HEK293 (cell line): ENCODE measurements around the gene PTPRCAP.

Experiments used
- BCL6B ChIP-seq: fragments of 450-650 bp; formaldehyde crosslinking; IDR thresholded peaks from 2 replicates; pipeline ENCODE4 v1.5.1; 2017; ENCODE audit warnings: missing biosample characterization, missing genetic modification characterization
- CTCF ChIP-seq: fragments of 450-650 bp; formaldehyde crosslinking; IDR thresholded peaks from 2 replicates; pipeline ENCODE4 v1.5.1; 2016; ENCODE audit warnings: missing biosample characterization, missing genetic modification characterization
- HOXA7 ChIP-seq: sonication (generic); formaldehyde crosslinking; IDR thresholded peaks from 2 replicates; pipeline ENCODE4 v1.8.1; 2022; ENCODE audit warnings: missing genetic modification reagents, borderline replicate concordance
- ZNF571 ChIP-seq: fragments of 450-650 bp; formaldehyde crosslinking; IDR thresholded peaks from 2 replicates; pipeline ENCODE4 v1.5.0; 2017; ENCODE audit warnings: missing biosample characterization, missing genetic modification characterization
- ZNF623 ChIP-seq: fragments of 450-650 bp; formaldehyde crosslinking; IDR thresholded peaks from 2 replicates; pipeline ENCODE4 v1.5.1; 2016; ENCODE audit warnings: missing biosample characterization, missing genetic modification characterization
- ZNF843 ChIP-seq: fragments of 450-650 bp; formaldehyde crosslinking; IDR thresholded peaks from 2 replicates; pipeline ENCODE4 v1.5.1; 2016; ENCODE audit warnings: missing biosample characterization, missing genetic modification characterization

GRCh38 chr11:67466367-67466766 is 28.9 kb upstream of the PTPRCAP start:
- TF ChIP-seq CTCF (tag by site-specific recombination), result no peak
- no peak for TF ChIP-seq ZNF623
- no peak for TF ChIP-seq ZNF571
- TF ChIP-seq ZNF843 (tag by site-specific recombination), result no peak
- no peak for TF ChIP-seq BCL6B (tag by site-specific recombination)
- TF ChIP-seq HOXA7, result no peak
